Colon (tissue), 2 donors: ENCODE data around the gene CENPO.

ENCODE experiments used
- FAIRE-seq: peaks from 2 replicates; lab custom pipeline; 2012; peaks lifted over from hg19 to GRCh38; lab: Jason Lieb, UNC
- donor health status: control.
- donor health status: control.

The CENPO gene

DNA sequence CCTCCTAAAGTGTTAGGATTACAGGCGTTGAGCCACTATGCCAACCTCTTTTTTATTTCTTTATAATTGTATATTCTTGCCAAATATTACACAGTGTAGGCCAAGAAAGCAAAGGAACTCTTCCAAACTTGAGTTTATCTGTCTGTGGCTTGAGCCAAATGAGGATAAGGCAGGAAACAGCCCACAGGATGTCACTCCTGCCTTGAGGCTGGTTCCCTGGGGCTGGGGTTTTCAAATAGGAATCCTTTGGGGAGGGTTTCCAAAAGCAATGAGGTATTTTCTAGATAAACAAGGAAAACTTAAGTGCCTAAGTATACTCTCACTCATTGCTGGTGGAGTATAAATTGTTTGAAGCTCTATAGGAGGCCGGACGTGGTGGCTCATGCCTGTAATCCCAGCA, 70.4 kb downstream of the CENPO start:
- FAIRE-seq = no peak

DNA sequence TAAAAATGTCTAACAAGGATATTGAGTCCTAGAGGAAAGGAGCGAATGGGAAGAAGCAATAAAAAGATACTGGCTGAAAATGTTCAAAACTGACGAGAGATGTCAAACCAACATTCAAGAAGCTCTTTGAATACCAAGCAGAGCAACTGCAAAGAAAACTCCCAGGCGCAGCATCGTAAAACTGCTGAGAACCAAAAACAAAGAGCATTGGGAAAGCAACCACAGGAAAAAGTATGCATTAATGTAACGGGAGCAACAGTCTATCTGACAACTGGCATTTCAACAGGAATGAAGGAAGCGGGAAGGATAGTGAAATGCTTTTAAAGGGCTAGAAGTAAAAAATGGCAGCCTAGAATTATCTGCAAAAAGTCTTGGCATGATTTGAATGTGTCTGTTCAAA, 73.7 kb downstream of the CENPO start:
- no peak for FAIRE-seq

DNA sequence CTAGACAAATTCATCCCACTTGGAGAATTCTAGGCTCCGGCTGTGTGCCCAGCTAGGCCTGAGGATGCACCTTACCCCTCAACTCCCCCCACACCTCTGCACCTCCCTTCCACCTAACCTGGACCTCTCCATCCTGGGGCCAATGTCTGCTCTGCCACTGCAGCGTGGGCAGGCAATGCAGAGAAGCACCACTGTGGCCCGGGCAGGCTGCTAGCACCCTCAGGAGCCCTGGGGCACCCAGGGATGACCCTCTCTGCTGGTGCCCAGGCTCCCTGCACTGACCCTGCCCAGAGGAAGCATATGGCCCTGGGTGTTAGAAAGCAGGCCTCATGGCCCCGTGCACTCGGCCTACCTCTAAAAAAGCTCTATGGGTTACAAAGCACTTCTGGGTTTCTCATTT, 77.2 kb downstream of the CENPO start:
- no peak for FAIRE-seq

DNA sequence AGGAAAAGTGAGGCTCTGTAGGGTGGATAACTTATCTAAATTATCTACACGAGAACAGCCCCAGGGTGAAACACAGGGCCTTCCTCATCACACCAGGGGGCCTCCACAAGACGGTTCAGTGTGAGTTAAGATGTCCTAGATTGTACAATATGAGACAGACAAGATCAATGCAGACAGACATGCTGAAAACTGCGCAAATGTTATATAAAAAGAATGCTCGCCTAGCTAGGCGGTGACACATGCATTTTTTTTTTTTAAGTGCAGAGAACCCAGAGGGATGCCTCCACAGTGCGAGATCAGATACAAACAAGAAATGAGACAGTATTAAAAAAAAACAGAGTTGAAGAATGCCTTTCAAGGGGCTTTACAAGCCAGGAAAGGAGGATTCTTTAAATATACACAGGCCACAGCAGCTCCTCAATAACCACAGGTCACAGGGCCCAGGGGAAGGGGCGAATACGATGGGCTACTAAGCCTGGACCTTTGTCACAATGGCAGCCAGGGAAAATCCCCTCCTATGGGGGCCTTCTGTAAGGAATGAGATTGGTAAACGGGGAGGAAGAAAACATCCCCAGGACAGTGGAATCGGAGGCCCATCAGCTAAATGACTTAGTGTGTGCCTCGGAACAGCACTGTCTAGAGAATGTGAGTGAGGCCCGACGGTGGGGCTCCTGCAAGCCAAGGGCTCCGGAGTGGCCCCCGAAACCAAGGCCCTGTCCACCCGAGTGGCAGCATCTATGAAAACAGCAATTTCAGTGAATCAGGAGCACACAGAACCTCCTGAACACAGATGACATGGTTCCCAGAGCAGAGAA, 77.9 kb downstream of the CENPO start:
- FAIRE-seq = no peak

DNA sequence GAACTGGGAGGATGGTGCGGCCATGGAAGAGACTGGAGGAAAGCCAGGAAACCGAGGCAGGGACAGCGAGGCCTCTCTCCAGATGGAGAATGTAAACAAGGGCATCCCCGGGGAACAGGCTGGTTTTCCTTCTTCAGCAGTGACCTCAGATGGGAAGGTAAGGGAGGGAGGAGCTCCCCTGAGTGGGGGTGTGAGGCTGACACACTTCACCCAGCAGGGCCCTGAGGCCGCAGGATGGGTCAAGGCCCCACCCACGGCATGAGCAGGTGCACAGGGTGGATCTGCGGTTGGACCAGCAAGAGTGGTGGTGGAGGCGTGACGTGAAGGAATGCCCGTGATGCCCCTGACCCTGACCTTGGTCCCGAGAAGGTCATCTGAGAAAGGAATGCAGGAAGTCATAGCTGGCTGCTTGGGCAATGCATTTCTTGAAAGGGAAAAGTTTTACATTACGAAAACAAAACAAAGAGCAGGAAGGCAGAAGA, 78.7 kb downstream of the CENPO start:
- FAIRE-seq = no peak
